Renal cortex interstitium (tissue), 11 donors: ENCODE data around the gene MTRFR. TPM values are rescaled to one million over a fixed set of nuclear protein-coding genes. Genes with fewer than 3 reads are reported as not detected.
"Not testable (repeated sequence)": the region's sequence is repeated elsewhere in the genome, so short reads cannot be mapped to it uniquely, and the experiment has no call there.

Experiments used
- DNase-seq, 11 donors: peaks; one replicate each; pipeline ENCODE4 v3.0.0-alpha.2; 2013; ENCODE audit warnings: low read depth in 9 of 11, low spot score in 4 of 11; ENCODE audit errors: extremely low read depth in 1 of 11
- polyA plus RNA-seq, 3 donors: library from polyadenylated mRNA; unstranded; fragments of 120-200 nt; gene quantifications; one replicate each; pipeline ENCODE4 v1.2.1, GENCODE V29; 2013; ENCODE audit not compliant: insufficient read length in 3 of 3

MTRFR gene
- polyA plus RNA-seq, 3 donors, result 22.2 to 25.7 (median 23.8) TPM

DNA sequence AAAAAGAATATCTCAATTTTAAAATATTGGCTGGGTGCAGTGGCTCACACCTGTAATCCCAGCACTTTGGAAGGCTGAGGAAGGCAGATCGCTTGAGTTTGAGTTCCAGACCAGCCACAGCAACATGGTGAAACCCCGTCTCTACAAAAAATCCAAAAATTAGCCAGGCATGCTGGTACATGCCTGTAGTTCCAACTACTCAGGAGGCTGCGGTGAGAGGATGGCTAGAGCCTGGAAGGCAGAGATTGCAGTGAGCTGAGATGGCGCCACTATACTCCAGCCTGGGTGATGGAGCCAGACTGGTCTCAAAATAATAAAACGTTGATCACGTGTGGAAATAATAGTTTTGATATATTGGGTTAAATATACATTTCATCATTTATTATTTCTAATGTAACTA lies 5.7 kb downstream of the MTRFR start:
- no peak for DNase-seq

DNA sequence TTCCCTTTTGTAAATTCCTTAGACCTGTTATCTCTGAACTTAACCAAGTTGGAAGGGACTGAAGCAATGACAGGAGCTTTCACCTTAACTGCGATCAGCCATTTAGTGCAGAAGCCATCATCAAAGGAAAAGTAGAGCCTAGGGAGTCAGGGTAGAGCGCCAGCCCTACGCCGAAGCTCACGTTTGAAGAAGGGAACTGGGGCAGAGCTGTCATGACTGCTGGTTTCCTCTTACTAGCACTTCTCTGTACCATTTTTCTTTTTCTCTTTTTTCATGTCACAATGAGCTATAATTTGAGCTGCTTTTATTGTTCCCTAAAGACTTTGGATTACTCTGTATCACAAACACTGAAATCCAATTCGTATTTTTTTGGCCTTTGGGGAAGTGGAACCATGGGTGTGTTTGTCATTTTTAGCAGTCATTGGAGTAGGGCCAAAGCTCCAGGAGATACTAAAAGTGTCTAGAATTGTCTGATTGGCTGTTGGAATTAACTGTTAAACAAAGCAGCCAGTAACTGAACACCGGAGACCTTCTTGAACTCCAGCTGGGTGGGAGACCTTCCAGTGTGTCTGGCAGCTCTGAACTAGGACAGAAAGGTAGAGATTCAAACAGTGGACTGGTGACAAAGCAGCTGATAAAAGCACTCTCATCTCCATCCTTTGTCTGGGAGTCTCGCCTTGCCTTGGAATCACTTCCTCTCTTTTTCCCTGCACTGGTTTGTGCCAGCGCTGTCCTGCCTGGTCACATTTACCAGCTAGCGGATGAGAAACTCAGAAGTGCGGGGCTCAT lies 9.1 kb downstream of the MTRFR start:
- peak in 3 of 11 donors; percentile 40 to 69 (median 47) for DNase-seq

DNA sequence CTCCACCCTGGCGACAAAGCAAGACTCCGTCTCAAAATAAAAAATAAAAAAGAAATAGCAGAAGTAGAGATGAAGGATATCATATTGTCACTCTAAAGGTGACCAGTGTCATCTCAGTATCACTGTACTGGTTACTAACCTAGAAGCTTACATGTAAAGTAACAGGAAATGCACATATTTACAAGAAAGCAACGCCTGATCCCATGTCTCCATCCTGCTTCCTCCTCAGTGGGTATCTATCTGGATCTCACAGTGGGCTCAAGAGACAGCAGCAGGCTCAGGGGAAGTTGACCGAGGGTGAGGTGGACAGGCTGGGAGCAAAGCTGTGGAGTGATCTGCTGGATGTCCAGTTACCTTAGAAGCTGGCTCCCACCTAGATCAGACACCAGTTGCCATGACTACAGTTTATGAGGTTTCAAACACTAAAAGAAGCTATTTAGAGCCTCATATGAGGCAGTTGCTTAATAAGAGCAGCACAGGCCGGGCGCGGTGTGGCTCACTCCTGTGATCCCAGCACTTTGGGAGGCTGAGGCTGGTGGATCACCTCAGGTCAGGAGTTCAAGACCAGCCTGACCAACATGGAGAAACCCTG lies 10.5 kb downstream of the MTRFR start:
- DNase-seq, result no peak

DNA sequence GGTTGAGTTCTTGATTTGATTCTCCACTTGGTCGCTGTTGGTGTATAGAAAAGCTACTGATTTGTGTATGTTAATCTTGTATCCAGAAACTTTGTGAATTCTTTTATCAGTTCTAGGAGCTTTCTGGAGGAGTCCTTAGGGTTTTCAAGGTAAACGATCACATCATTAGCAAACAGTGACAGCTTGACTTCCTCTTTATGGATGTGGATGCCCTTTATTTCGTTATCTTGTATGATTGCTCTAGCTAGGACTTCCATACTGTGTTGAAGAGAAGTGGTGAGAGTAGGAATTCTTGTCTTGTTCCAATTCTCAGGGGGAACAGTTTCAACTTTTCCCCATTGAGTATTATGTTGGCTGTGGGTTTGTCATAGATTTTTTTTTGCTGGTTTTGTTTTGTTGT lies 12.4 kb downstream of the MTRFR start:
- no peak for DNase-seq

DNA sequence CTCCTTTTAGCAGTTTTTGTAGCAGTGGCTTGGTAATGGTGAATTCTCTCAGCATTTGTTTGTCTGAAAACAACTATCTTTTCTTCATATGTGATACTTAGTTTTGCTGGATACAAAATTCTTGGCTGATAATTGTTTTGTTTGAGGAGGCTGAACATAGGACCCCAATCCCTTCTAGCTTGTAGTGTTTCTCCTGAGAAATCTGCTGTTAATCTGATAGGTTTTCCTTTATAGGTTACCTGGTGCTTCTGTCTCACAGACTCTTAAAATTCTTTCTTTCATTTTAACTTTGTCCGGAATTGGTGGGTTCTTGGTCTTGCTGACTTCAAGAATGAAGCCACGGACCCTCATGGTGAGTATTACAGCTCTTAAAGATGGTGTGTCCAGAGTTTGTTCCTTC lies 14.9 kb downstream of the MTRFR start:
- not testable (repeated sequence) for DNase-seq

DNA sequence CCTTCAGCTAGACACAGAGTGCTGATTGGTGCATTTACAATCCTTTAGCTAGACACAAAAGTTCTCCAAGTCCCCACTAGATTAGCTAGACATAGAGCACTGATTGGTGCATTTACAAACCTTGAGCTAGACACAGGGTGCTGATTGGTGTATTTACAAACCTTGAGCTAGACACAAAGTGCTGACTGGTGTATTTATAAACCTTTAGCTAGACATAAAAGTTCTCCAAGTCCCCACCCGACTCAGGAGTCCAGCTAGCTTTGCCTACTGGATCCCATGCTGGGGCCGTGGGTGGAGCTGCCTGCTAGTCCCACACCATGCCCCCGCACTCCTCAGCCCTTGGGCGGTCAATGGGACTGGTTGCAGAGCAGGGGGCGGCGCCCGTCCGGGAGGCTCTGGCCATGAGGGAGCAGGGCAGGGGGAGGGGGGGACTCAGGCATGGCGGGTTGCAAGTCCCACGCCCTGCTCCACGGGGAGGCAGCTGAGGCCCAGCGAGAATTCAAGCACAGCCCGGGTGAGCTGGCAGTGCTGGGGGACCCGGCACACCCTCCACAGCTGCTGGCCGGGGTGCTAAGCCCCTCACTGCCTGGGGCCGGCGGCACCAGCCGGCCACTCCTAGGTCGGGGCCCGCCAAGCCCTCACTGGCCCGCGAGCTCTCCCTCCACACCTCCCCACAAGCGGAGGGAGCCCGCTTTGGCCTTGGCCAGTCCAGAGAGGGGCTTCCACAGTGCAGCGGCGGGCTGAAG lies 15.9 kb downstream of the MTRFR start:
- DNase-seq, result not testable (repeated sequence)

DNA sequence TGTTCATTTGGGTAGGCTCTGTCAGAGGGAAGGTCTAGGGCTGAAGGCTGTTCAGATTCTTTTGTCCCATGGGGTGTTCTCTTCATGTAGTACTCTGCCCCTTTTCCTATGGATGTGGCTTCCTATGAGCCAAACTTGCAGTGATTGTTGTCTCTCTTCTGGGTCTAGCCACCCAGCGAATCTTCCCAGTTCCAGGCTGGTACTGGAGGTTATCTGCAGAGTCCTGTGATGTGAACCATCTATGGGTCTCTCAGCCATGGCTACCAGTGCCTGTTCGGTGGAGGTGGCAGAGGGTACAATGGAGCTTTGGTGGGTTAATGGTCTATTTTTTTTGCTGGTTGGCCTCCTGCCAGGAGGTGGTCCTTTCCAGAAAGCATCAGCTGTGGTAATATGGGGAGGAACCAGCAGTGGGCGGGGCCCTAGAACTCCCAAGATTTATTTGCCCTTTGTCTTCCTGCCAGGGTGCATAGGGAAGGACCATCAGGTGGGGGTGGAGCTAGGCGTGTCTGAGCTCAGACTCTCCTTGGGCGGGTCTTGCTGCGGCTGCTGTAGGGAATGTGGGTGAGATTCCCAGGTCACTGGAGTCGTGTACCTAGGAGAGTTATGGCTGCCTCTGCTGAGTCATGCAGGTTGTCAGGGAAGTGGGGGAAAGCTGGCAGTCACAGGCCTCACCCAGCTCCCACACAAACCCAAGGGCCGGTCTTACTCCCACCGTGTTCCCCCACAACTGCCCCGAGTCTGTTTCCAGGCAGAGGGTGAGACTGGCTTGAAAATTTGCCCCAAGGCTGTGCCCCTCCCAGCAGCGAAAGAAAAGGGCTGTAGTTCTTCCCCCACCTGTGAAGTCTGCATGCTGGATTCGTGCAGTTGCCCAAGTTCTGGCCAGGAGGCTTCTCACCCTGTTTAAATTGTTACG lies 17.5 kb downstream of the MTRFR start:
- DNase-seq, result no peak

DNA sequence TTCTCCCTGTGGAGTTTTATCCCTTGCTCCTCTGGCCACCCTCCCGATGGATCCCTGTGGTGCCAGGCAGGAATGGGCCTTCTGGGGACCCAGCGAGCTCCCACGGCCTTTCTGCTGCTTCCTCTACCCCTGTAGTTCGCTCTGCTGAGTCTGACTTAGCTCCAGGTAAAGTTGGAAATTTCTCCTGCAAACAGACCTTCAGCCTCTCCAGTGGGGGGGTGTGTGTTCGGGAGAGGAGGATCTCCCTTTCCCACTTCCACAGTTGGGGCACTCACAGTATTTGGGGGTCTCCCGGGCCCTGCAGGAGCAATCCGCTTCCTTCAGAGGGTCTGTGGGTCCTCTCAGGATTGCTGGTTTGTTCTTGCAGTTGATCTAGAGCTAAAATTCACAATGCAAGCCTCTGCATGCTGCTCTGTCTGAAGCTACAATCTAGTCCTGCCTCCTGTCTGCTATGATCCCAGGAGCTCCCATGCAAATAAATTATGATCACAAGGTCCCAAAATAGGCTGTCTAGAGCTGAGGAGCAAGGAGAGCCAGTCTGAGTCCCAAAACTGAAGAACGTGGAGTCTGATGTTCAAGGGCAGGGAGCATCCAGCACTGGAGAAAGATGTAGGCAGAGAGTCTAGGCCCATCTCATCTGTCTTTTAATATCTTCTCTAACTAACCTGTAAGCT lies 18.3 kb downstream of the MTRFR start:
- no peak for DNase-seq

DNA sequence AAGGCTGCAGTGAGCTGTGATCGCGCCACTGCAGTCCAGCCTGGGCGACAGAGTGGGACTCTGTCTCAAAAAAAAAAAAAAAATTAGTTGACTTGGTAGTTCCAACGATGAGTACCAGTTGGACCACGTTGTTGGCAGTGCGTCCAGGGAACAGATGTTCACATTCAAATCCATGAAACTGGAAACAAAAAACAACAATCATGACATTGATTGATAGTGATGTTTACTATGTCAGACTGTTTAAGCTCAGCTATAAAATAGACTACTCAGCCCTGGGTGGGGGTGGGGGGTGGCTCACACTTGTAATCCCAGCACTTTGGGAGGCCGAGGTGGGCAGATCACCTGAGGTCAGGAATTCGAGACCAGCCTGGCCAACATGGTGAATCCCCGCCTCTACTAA lies 19.1 kb downstream of the MTRFR start:
- not testable (repeated sequence) for DNase-seq

DNA sequence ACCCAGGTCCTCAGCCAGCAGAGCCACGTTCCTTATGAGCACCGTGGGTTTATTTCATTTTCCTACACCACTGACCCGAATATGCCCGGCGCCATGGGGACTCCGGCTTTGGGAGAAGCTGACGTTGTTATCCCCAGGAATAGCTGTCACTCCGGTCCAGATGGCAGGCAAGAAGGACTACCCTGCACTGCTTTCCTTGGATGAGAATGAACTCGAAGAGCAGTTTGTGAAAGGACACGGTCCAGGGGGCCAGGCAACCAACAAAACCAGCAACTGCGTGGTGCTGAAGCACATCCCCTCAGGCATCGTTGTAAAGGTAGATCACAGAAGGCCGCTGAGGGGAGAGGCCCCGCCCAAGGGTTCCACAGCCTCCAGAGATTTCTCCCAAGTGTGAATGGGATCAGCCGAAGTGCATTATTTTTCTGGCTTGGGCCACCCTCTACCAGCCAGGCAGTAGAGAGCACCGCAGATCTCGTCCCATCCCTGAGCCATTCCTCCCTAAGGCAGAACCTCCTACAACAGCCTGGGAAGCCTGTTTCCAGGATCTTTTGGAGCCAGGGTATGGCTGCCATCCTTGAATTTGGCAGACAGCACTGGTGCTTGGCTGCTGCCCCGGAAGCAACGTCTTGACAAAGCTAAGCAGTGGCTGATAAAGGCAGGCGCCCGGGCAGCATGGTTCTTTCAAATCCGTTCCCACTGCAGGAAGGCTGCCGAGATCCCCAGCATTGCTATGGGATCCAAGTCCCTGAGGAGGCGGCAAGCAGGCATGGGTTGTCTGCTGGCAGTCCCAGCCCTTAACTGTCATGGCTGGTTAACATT lies 20.6 kb downstream of the MTRFR start:
- no peak for DNase-seq

DNA sequence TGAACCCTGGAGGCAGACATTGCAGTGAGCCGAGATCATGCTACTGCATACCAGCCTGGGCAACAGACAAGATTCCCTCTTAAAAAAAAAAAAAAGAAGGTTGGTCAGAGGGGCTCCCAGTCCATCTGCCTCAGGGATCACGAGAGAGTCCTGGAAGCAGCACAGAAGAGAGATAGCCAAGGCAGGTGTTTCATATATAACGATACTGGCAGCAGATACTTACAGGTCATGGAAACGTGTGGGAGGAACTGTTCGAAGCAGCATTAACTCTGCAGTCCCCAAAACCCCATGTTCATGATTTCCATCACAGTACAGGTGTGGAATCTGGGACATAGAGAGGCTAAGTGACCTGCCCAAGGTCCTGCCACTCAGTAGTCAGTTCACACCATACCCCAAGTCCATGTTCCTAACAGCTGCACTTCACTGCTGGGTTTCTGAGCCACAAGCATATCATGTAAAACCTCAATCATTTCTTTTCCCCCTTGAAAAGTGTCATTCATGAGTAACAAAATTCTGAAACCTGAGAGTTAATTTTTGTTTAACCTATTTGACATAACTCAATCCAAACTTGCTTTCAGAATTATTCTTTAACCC lies 21.7 kb downstream of the MTRFR start:
- DNase-seq, result no peak

DNA sequence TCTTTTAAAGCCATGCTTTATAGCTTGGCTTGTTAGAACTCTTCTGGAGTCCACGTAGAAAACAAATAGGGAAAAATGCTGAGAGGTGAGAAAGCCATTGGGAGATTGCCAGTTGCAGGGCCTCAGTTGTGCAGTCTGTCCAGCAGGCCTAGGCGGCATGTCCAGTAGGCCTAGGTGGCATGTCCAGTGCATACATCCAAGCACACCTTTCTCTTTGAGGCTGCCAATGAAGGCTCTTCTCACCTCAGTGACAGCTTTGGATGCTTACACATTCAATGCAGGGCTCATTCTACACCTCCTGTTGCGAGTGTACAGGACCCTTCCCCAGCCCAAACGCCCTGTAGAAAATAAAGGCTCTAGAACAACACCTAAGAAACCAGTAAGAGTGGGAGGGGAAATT lies 25.4 kb downstream of the MTRFR start:
- no peak for DNase-seq

DNA sequence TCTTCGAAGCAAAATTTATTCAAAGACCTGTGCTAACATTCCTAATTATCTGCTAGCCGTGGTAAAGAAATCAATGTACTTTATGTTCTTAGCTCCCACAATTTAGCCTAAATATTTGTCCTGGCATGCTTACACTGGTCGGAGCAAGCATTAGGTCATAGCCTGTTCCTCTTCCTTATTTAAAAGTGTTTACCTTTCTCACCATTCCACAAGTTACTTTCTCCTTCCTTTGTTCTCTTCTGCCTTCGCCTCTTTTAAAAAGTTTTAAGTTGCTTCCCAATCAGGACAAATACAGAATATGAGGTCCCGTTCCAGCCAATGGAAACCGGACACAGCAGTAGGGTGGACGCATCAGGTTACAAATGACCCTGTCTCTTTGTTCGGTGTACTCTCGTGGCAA lies 26.8 kb downstream of the MTRFR start:
- DNase-seq, result no peak

DNA sequence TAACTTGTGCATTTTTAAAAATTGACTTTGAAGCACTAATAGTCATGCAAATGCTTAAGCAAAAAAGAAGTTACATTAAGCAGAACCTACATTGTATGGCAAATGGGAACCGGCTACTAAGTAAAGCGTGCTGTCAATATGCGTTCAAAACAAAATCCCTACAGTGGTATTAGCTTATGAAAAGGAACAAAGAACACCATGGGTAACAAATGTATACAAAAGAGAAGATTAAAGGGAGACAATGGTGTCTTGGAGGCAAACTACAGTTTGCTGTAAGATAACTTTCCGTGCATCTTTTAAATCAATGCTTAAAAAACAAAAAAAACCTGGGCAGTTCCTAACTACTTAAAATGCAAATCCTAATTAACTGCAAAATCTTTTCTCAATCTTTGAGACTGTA lies 28.0 kb downstream of the MTRFR start:
- no peak for DNase-seq

DNA sequence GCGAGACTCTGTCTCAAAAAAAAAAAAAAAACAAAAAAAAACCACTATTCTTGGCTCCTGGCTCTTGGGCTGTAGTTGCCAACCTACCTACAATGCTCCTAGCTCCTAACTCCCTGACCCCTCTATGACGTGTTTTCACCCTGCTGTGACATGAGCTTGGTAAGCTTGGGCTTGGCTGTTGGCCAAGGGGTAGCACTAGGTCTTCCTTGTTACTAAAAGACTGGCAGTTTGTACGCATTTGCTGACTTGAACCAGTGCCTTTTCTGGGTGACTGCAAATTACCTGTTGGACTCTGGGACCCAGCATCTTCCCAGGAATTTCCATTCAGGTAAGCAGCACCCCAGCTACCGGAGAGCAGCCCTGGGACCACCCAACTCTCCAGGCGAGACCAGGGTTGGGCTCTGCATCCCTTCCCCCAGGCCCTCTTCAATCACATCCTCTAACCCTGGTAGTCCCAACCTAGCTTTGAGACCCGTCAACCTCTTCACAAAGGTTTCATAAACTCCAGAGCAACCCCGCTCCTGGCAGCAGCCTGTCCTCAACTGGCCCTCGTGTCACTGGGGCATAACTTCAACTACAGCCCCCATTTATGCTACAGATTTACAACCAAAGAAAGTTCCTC lies 30.1 kb downstream of the MTRFR start:
- DNase-seq, result no peak

DNA sequence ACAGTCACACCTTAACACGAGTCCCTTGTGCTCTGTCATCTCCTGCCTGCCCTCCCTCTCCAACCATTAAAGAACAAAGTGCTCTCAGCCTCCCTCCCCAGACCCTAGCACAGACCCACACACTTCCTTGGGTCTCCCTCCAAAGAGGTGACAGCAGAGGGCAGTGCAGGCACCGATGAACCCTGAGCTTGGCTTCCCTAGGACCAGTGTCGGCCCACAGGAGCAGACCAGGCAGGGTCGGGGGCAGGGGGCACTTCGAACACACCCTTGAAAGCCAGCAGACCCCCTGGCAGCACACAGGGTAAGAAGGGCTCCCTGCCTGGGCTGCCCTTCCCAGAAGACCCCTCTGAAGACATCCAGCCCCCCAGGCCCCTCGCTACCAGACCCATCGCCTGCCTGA lies 31.4 kb downstream of the MTRFR start:
- no peak for DNase-seq
